ENCODE data around the gene PNPLA2.

GRCh38 chr11:867856-868358 lies 49.2 kb downstream of the PNPLA2 start:
- TF ChIP-seq CTCF (IDR thresholded peaks at IDR 0.05) (no peak), POLR2A (IDR thresholded peaks at IDR 0.05) (no peak)
